HG03280 (cell line): ENCODE measurements around the gene NDST4.
A peak's percentile ranks its signal among the peaks of the same experiment; 100 is the strongest.

Experiments
- ATAC-seq: cut with Tn5 transposase; IDR thresholded peaks from one replicate; pipeline ENCODE4 v1.9.1; 2021; ENCODE audit warnings: mild to moderate bottlenecking, moderate library complexity; ENCODE audit not compliant: unreplicated experiment

NDST4 gene

GRCh38 chr4:114807759-114808404 is 305.5 kb downstream of the NDST4 start:
- ATAC-seq, result peak; percentile 99

DNA sequence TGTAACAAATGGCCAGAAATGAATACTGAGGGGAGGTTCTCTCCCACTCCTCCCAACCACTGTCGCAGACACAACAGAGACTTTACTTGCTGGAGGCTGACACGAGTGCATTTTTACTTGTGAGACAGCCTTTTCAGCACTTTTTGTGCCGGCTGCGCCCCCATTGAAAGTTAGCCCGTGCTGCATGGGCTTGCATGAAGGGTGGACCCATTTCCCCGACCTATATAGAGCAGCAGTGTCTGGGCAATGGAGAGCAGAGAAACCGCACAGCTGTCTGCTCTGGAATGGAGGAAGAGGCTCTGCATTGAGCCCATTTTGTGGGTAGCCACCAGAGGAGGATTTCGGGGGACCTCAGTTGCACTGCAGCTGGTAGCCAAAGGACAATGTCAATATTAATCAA is 306.1 kb downstream of the NDST4 start:
- peak; percentile 1 for ATAC-seq

DNA sequence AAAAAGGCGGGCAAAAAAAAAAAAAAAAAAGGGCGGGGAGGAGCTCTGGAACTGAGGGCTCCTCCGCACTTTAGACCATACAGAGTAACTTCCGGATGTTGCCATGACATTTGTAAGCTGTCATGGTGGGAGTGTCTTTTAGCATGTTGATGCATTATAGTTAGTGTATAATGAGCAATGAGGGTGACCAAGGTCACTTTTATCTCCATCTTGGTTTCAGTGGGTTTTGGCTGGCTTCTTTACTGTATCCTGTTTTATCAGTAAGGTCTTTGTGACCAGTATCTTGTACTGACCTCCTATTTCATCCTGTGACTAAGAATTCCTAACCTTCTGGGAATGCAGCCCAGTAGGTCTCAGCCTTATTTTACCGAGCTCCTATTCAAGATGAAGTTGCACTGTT is 321.4 kb downstream of the NDST4 start:
- ATAC-seq, result no peak

GRCh38 chr4:114785570-114785969 is 327.9 kb downstream of the NDST4 start:
- no peak for ATAC-seq

DNA sequence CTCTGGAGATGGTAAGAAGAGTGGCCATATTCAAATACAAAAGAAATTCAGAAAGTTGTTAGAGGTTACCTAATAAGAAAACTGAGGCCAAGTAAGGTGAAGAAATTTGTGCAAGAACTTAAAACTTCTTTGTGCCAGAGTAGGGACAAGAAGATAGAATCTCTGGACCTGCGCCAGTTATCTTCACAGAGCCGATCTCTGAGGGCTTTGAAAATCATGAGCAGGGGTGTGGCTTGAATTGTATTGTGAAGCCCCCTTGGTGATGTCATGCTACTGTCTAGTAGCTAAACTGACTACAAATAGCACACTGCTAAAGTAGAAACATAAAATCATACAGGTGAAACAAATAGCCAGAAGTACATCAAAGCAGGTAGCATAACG is 330.2 kb downstream of the NDST4 start:
- no peak for ATAC-seq

- ATAC-seq, result no peak
Observed at GRCh38 chr4:114782415-114783214, 330.8 kb downstream of the NDST4 start.

DNA sequence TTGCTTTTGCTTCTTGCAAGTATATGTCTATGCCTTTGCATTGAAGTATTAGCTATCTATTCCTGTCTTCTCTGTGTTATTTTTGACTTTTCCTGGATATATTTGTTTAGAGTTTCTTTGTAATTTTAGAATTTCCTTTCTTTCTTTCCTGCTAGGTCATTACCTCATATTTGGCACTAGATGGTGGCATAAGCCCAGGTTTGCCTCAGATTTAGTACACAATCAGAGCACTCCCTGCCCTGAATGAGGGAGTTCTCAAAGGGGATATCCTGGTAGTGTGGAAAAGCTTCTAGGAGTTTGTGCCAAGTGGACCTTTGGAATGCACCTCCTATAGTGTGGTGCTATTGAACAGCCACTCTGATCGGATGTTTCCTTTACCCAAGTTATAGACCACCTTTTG is 333.2 kb downstream of the NDST4 start:
- no peak for ATAC-seq
